Upper lobe of left lung (tissue), 4 donors: ENCODE results near the gene KIRREL3.

Experiments used
- EP300 ChIP-seq, 4 donors: sonication (generic); formaldehyde crosslinking; IDR thresholded peaks; one replicate each; pipeline ENCODE4 v1.5.1; 2017; ENCODE audit warnings: antibody characterized with exemption in 4 of 4, control low read depth in 2 of 4
- POLR2A ChIP-seq, 4 donors: fragments of 450-650 bp; IDR thresholded peaks; one replicate each; pipeline ENCODE4 v1.5.1; 2016 to 2017; ENCODE audit warnings: antibody characterized with exemption in 4 of 4, mild to moderate bottlenecking in 2 of 4
- POLR2AphosphoS5 ChIP-seq, 2 donors: sonication (generic); formaldehyde crosslinking; IDR thresholded peaks; one replicate each; pipeline ENCODE4 v1.5.1; 2017; ENCODE audit warnings: antibody characterized with exemption in 2 of 2
- TF ChIP-seq, protein P1 (sequence below), 6 experiments: fragments of 450-650 bp in 4 of 6; fragments of 200-600 bp in 2 of 6; sonication (generic) in 2 of 6; IDR thresholded peaks; one replicate each; pipeline ENCODE4 v1.5.1; 2016 to 2019; ENCODE audit warnings: antibody characterized with exemption in 6 of 6

DNA sequence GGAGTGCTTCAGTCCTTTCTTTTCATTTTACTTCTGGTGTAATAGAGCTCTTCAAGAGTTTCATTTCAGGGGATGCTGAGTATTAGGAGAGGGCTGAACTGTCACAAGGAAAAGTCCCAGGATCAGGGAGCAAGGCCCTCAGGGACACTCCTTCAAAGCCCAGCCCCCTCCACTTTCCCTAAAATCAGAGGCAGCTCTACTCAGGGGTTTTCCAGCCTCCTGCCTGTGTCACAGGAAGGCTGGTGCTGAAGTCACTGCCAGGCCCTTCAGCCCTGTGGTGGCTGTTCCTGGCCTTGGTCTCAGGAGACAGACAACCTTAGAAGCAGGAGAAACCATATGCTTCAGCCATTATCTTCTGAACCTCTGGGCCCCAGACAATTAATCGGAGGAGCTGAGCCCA, 36.4 kb upstream of the KIRREL3 start:
- TF ChIP-seq POLR2A (IDR thresholded peaks at IDR 0.05) = no peak
- no peak for TF ChIP-seq EP300 (IDR thresholded peaks at IDR 0.05)
- TF ChIP-seq, protein P1, sequence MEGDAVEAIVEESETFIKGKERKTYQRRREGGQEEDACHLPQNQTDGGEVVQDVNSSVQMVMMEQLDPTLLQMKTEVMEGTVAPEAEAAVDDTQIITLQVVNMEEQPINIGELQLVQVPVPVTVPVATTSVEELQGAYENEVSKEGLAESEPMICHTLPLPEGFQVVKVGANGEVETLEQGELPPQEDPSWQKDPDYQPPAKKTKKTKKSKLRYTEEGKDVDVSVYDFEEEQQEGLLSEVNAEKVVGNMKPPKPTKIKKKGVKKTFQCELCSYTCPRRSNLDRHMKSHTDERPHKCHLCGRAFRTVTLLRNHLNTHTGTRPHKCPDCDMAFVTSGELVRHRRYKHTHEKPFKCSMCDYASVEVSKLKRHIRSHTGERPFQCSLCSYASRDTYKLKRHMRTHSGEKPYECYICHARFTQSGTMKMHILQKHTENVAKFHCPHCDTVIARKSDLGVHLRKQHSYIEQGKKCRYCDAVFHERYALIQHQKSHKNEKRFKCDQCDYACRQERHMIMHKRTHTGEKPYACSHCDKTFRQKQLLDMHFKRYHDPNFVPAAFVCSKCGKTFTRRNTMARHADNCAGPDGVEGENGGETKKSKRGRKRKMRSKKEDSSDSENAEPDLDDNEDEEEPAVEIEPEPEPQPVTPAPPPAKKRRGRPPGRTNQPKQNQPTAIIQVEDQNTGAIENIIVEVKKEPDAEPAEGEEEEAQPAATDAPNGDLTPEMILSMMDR (IDR thresholded peaks at IDR 0.05) = no peak
- TF ChIP-seq POLR2AphosphoS5 (IDR thresholded peaks at IDR 0.05) = no peak
